WTC11 (cell line): ENCODE results near the gene RPL13. TPM values are rescaled to one million over a fixed set of nuclear protein-coding genes. Genes with fewer than 3 reads are reported as not detected.

Source experiments
- ATAC-seq: fragments of 200-7000 bp; cut with Tn5 transposase; 2 replicates; pipeline ENCODE4 v1.10.0; 2021; ENCODE audit warnings: mild to moderate bottlenecking, moderate library complexity
- CTCF ChIA-PET: fragments of 300-600 bp; sonication (Branson Sonifier 250); formaldehyde crosslinking; loops from one replicate; lab custom pipeline; 2021; ENCODE audit warnings: antibody characterized with exemption; lab: Charles Lee
- POLR2A ChIA-PET: fragments of 350-600 bp; sonication (Branson Sonifier 250); formaldehyde crosslinking; loops from one replicate; lab custom pipeline; 2021; ENCODE audit warnings: antibody characterized with exemption; lab: Charles Lee
- DNase-seq: peaks from one replicate; pipeline ENCODE4 v3.0.0; 2021; ENCODE audit warnings: low spot score
- H3K27ac Mint-ChIP-seq: 2 replicates; pipeline ENCODE4 v1.8.0; 2021; ENCODE audit warnings: mixed read lengths
- H3K27me3 Mint-ChIP-seq: 2 replicates; pipeline ENCODE4 v1.8.0; 2021; ENCODE audit warnings: low read depth, mild to moderate bottlenecking, moderate library complexity, mixed read lengths
- H3K36me3 Mint-ChIP-seq: 2 replicates; pipeline ENCODE4 v1.8.0; 2021; ENCODE audit warnings: mixed read lengths
- H3K4me1 Mint-ChIP-seq: 2 replicates; pipeline ENCODE4 v1.8.0; 2022; ENCODE audit warnings: mixed read lengths
- H3K4me3 Mint-ChIP-seq: 2 replicates; pipeline ENCODE4 v1.8.0; 2021; ENCODE audit warnings: mild to moderate bottlenecking, moderate library complexity, mixed read lengths
- H3K9me3 Mint-ChIP-seq: 2 replicates; pipeline ENCODE4 v1.8.0; 2021; ENCODE audit warnings: mixed read lengths
- CBFB ChIP-seq: sonication (generic); formaldehyde crosslinking; IDR thresholded peaks from 2 replicates; pipeline ENCODE4 v1.8.1; 2022; ENCODE audit warnings: mild to moderate bottlenecking, low read depth, missing genetic modification reagents
- E2F1 ChIP-seq: sonication (generic); formaldehyde crosslinking; IDR thresholded peaks from 2 replicates; pipeline ENCODE4 v1.8.0; 2022; ENCODE audit warnings: mild to moderate bottlenecking, missing genetic modification reagents
- E2F4 ChIP-seq: sonication (generic); formaldehyde crosslinking; IDR thresholded peaks from 2 replicates; pipeline ENCODE4 v1.8.1; 2022; ENCODE audit warnings: low read depth, mild to moderate bottlenecking, moderate library complexity, missing genetic modification reagents, borderline replicate concordance
- E2F5 ChIP-seq: sonication (generic); formaldehyde crosslinking; IDR thresholded peaks from 2 replicates; pipeline ENCODE4 v1.8.1; 2022; ENCODE audit warnings: mild to moderate bottlenecking, moderate library complexity, missing genetic modification reagents
- EMX1 ChIP-seq: fragments of 250-450 bp; sonication (Bioruptor Pico); IDR thresholded peaks from 2 replicates; pipeline ENCODE4 v1.8.0; 2021; ENCODE audit warnings: mild to moderate bottlenecking
- ERG ChIP-seq: fragments of 250-450 bp; sonication (Bioruptor Pico); IDR thresholded peaks from 2 replicates; pipeline ENCODE4 v1.8.0; 2021; ENCODE audit warnings: mild to moderate bottlenecking
- ETV6 ChIP-seq: sonication (generic); formaldehyde crosslinking; IDR thresholded peaks from 2 replicates; pipeline ENCODE4 v1.8.1; 2022; ENCODE audit warnings: mild to moderate bottlenecking, missing genetic modification reagents
- HMGXB4 ChIP-seq: sonication (generic); formaldehyde crosslinking; IDR thresholded peaks from 2 replicates; pipeline ENCODE4 v1.8.1; 2023; ENCODE audit warnings: mild to moderate bottlenecking, moderate library complexity, missing genetic modification reagents
- MAX ChIP-seq: sonication (generic); formaldehyde crosslinking; IDR thresholded peaks from 2 replicates; pipeline ENCODE4 v1.8.0; 2022; ENCODE audit warnings: mild to moderate bottlenecking, missing genetic modification reagents
- MXD4 ChIP-seq: fragments of 250-450 bp; sonication (Bioruptor Pico); IDR thresholded peaks from 2 replicates; pipeline ENCODE4 v1.8.0; 2021; ENCODE audit warnings: mild to moderate bottlenecking, moderate library complexity, borderline replicate concordance
- RELA ChIP-seq: sonication (generic); formaldehyde crosslinking; IDR thresholded peaks from 2 replicates; pipeline ENCODE4 v1.8.1; 2022; ENCODE audit warnings: missing genetic modification reagents, mild to moderate bottlenecking, borderline replicate concordance
- TEAD4 ChIP-seq: sonication (generic); formaldehyde crosslinking; IDR thresholded peaks from 2 replicates; pipeline ENCODE4 v1.8.0; 2022; ENCODE audit warnings: mild to moderate bottlenecking, missing genetic modification reagents
- ZMAT4 ChIP-seq: fragments of 250-450 bp; sonication (Bioruptor Pico); IDR thresholded peaks from 2 replicates; pipeline ENCODE4 v1.9.0; 2021; ENCODE audit warnings: mild to moderate bottlenecking
- ZNF263 ChIP-seq: sonication (generic); formaldehyde crosslinking; IDR thresholded peaks from 2 replicates; pipeline ENCODE4 v1.8.1; 2022; ENCODE audit warnings: low read depth, mild to moderate bottlenecking, moderate library complexity, missing genetic modification reagents
- ZNF317 ChIP-seq: sonication (generic); formaldehyde crosslinking; IDR thresholded peaks from 2 replicates; pipeline ENCODE4 v1.8.1; 2023; ENCODE audit warnings: low read depth, mild to moderate bottlenecking, moderate library complexity, missing genetic modification reagents, borderline replicate concordance
- ZNF423 ChIP-seq: fragments of 250-450 bp; sonication (Bioruptor Pico); IDR thresholded peaks from 2 replicates; pipeline ENCODE4 v2.1.2; 2022; ENCODE audit warnings: mild to moderate bottlenecking, moderate library complexity
- ZNF671 ChIP-seq: fragments of 250-450 bp; sonication (Bioruptor Pico); IDR thresholded peaks from 2 replicates; pipeline ENCODE4 v1.8.0; 2021; ENCODE audit warnings: mild to moderate bottlenecking
- total RNA-seq: library from RNA; stranded (reverse); gene quantifications from 3 replicates; pipeline ENCODE4 v1.2.3, GENCODE V29; 2021

Gene RPL13
- total RNA-seq, 1 experiment from 2014 or later: 2,631 TPM

GRCh38 chr16:89613231-89613953 lies 52.9 kb downstream of the RPL13 start, which contains the start of gene DPEP1:
DPEP1 (plus strand) TSS chr16:89613642; CDS start chr16:89630411, 16,769 bp downstream.
- TF ChIP-seq EMX1 (CRISPR knock-in tag) (no peak), MAX (0 out of 2 replicates have a peak, but pooled peaks have one; percentile 30), RELA (CRISPR knock-in tag) (no peak), ERG (CRISPR knock-in tag) (no peak), MXD4 (CRISPR knock-in tag) (no peak), CBFB (no peak), ETV6 (CRISPR knock-in tag) (peak; percentile 33; the same call in 1 of the 2 replicates), ZNF423 (CRISPR knock-in tag) (peak; percentile 77), TEAD4 (no peak), ZNF263 (CRISPR knock-in tag) (peak; percentile 73), E2F4 (no peak), HMGXB4 (CRISPR knock-in tag) (no peak)
- Mint-ChIP-seq H3K9me3 (peaks cover 5% of the 10 kb centered on the region), H3K27me3 (no peaks in the 10 kb centered on the region), H3K4me1 (peaks cover 11% of the 10 kb centered on the region), H3K36me3 (no peaks in the 10 kb centered on the region), H3K4me3 (peak within 1 kb of the TSS; percentile 51), H3K27ac (peak within 1 kb of the TSS; percentile 97)
- ChIA-PET POLR2A (interaction anchor here (1.2 kb wide), 1 partner anchor 22 kb away, joined by 3 read pairs; no protein-coding TSS in a partner anchor), CTCF (interaction anchor here (0.8 to 6.2 kb wide), 7 partner anchors 10 to 48 kb away, joined by 3 to 79 read pairs (median 19); no protein-coding TSS in a partner anchor)
- ATAC-seq (peak; percentile 53), DNase-seq (peak; percentile 47)

- peaks cover 5% of the 10 kb centered on the region for H3K9me3 Mint-ChIP-seq
- ATAC-seq: no peak
- no peak for DNase-seq
- H3K27ac Mint-ChIP-seq: no peak overlapping the region
- peak overlapping the region; percentile 24 for H3K4me3 Mint-ChIP-seq
- TF ChIP-seq ZMAT4 (CRISPR knock-in tag) (no peak), ZNF671 (CRISPR knock-in tag) (no peak), ZNF263 (CRISPR knock-in tag) (no peak), E2F1 (CRISPR knock-in tag) (no peak), ZNF317 (no peak), E2F5 (no peak)
- TF ChIP-seq, all 79 proteins: peak for 0
- Mint-ChIP-seq H3K27me3 (no peaks in the 10 kb centered on the region), H3K36me3 (no peaks in the 10 kb centered on the region), H3K4me1 (peaks cover 11% of the 10 kb centered on the region)
- ChIA-PET CTCF (interaction anchor here (0.8 to 6.2 kb wide), 11 partner anchors 10 to 321 kb away, joined by 3 to 79 read pairs (median 11); no protein-coding TSS in a partner anchor), POLR2A (interaction anchor here (1.4 kb wide), 1 partner anchor 14 kb away, joined by 3 read pairs; no protein-coding TSS in a partner anchor)
Measured at GRCh38 chr16:89613954-89614459, 53.5 kb downstream of the RPL13 start.

Other genes with a start within 250 kb of the RPL13 start
- 142 to 184 TPM (median 146 TPM) in 3 replicates for gene ANKRD11, start 70.1 kb upstream of the RPL13 start, total RNA-seq
- gene SPG7, start 52.3 kb upstream of the RPL13 start, total RNA-seq: 132 to 141 TPM (median 133 TPM) in 3 replicates
- gene CPNE7, start 15.1 kb downstream of the RPL13 start, total RNA-seq: 42.6 to 62.4 TPM (median 55.6 TPM) in 3 replicates
- gene DPEP1, start 53.0 kb downstream of the RPL13 start, total RNA-seq: 13.6 to 26.5 TPM (median 24.7 TPM) in 3 replicates
- 69.0 to 76.6 TPM (median 76.0 TPM) in 3 replicates for gene CHMP1A, start 97.0 kb downstream of the RPL13 start, total RNA-seq
- gene SPATA33, start 97.2 kb downstream of the RPL13 start, total RNA-seq: 12.0 to 12.8 TPM (median 12.2 TPM) in 3 replicates
- gene CDK10, start 126.0 kb downstream of the RPL13 start, total RNA-seq: 79.8 to 102 TPM (median 81.6 TPM) in 3 replicates
- 12.1 to 15.7 TPM (median 14.1 TPM) in 3 replicates for gene SPATA2L, start 141.0 kb downstream of the RPL13 start, total RNA-seq
- 3.8 to 5.6 TPM (median 4.2 TPM) in 3 replicates for gene VPS9D1, start 160.2 kb downstream of the RPL13 start, total RNA-seq
- gene ZNF276, start 160.9 kb downstream of the RPL13 start, total RNA-seq: 13.9 to 17.2 TPM (median 16.6 TPM) in 3 replicates